ENCODE measurements around the gene ENOPH1.
"Not testable (repeated sequence)": the region's sequence is repeated elsewhere in the genome, so short reads cannot be mapped to it uniquely, and the experiment has no call there.

The ENOPH1 gene

GRCh38 chr4:82382751-82383150 is 47.6 kb upstream of the ENOPH1 start:
- WGBS (ENCODE audit: extremely low coverage, insufficient coverage, insufficient read length) = no CpG with 5 or more reads among the region's 2 CpGs
- DNase-seq = no peak

GRCh38 chr4:82386312-82386711 is 44.1 kb upstream of the ENOPH1 start:
- not testable (repeated sequence) for H3K14ac ChIP-seq (ENCODE audit: low read length); H3K79me1 ChIP-seq (ENCODE audit: low read length); H3K4me1 ChIP-seq (ENCODE audit: control insufficient read depth in 1 of 2, insufficient read depth in 2 of 2, low read length in 2 of 2); H3K4me2 ChIP-seq (ENCODE audit: low read length); H3K4ac ChIP-seq (ENCODE audit: low read depth, low read length); H3K79me2 ChIP-seq (ENCODE audit: control insufficient read depth, insufficient read depth, low read length, poor library complexity); H2BK120ac ChIP-seq (ENCODE audit: insufficient read depth, low read length, poor library complexity); H2AK5ac ChIP-seq (ENCODE audit: low read length); H4K8ac ChIP-seq (ENCODE audit: low read depth, low read length); H3K18ac ChIP-seq (ENCODE audit: low read length); H3K27me3 ChIP-seq (ENCODE audit: insufficient read depth, low read length); H2BK5ac ChIP-seq (ENCODE audit: low read depth, low read length, poor library complexity); H3K9me3 ChIP-seq (ENCODE audit: insufficient read depth, low read depth, low read length); H2AFZ ChIP-seq (ENCODE audit: insufficient read depth, low read length, poor library complexity); H3K23ac ChIP-seq (ENCODE audit: low read length); H2BK12ac ChIP-seq (ENCODE audit: low read length); H3K36me3 ChIP-seq (ENCODE audit: control insufficient read depth in 1 of 2, insufficient read depth in 2 of 2, low read length in 2 of 2); H4K91ac ChIP-seq (ENCODE audit: low read depth, low read length); H3K9ac ChIP-seq (ENCODE audit: low read length); H3K27ac ChIP-seq (ENCODE audit: low read depth, low read length); DNase-seq; H4K12ac ChIP-seq (ENCODE audit: low read depth, low read length); H3K4me3 ChIP-seq (ENCODE audit: low read depth, low read length)
- WGBS (ENCODE audit: extremely low coverage, insufficient coverage, insufficient read length) = no CpG with 5 or more reads among the region's 8 CpGs

More at GRCh38 chr4:82382751-82383150, 47.6 kb upstream of the ENOPH1 start:
- peaks cover 3% of the 10 kb centered on the region for H3K9me3 ChIP-seq (ENCODE audit: insufficient read depth, low read depth, low read length)
- no peak overlapping the region for H2AK5ac ChIP-seq (ENCODE audit: low read length)
- H3K14ac ChIP-seq (ENCODE audit: low read length) = no peak overlapping the region
- no peak overlapping the region for H2AFZ ChIP-seq (ENCODE audit: insufficient read depth, low read length, poor library complexity)
- no peak overlapping the region for H3K4ac ChIP-seq (ENCODE audit: low read depth, low read length)
- no peak overlapping the region for H2BK5ac ChIP-seq (ENCODE audit: low read depth, low read length, poor library complexity)
- H4K91ac ChIP-seq (ENCODE audit: low read depth, low read length) = no peak overlapping the region
- no peak overlapping the region for H4K8ac ChIP-seq (ENCODE audit: low read depth, low read length)
- no peak overlapping the region for H3K4me3 ChIP-seq (ENCODE audit: low read depth, low read length)
- no peak overlapping the region for H3K18ac ChIP-seq (ENCODE audit: low read length)
- H3K23ac ChIP-seq (ENCODE audit: low read length) = no peak overlapping the region
- H2BK12ac ChIP-seq (ENCODE audit: low read length) = no peak overlapping the region
- H3K79me2 ChIP-seq (ENCODE audit: control insufficient read depth, insufficient read depth, low read length, poor library complexity) = no peaks in the 10 kb centered on the region
- no peak overlapping the region for H3K9ac ChIP-seq (ENCODE audit: low read length)
- H3K79me1 ChIP-seq (ENCODE audit: low read length) = no peaks in the 10 kb centered on the region
- no peak overlapping the region for H3K27ac ChIP-seq (ENCODE audit: low read depth, low read length)
- H3K4me2 ChIP-seq (ENCODE audit: low read length) = no peak overlapping the region
- no peak overlapping the region for H2BK120ac ChIP-seq (ENCODE audit: insufficient read depth, low read length, poor library complexity)
- no peaks in the 10 kb centered on the region for H3K4me1 ChIP-seq (ENCODE audit: control insufficient read depth in 1 of 2, insufficient read depth in 2 of 2, low read length in 2 of 2)
- no peak overlapping the region for H4K12ac ChIP-seq (ENCODE audit: low read depth, low read length)
- H3K36me3 ChIP-seq (ENCODE audit: control insufficient read depth in 1 of 2, insufficient read depth in 2 of 2, low read length in 2 of 2) = no peaks in the 10 kb centered on the region
- no peaks in the 10 kb centered on the region for H3K27me3 ChIP-seq (ENCODE audit: insufficient read depth, low read length)

- Histone ChIP-seq H3K36me3 (ENCODE audit: control insufficient read depth in 1 of 2, insufficient read depth in 2 of 2, low read length in 2 of 2) (no peaks in the 10 kb centered on the region), H2AFZ (ENCODE audit: insufficient read depth, low read length, poor library complexity) (no peak overlapping the region), H3K27ac (ENCODE audit: low read depth, low read length) (no peak overlapping the region), H3K79me1 (ENCODE audit: low read length) (no peaks in the 10 kb centered on the region), H3K79me2 (ENCODE audit: control insufficient read depth, insufficient read depth, low read length, poor library complexity) (no peaks in the 10 kb centered on the region), H2AK5ac (ENCODE audit: low read length) (no peak overlapping the region), H3K9me3 (ENCODE audit: insufficient read depth, low read depth, low read length) (no peaks in the 10 kb centered on the region), H4K91ac (ENCODE audit: low read depth, low read length) (no peak overlapping the region), H3K4me2 (ENCODE audit: low read length) (no peak overlapping the region), H3K18ac (ENCODE audit: low read length) (no peak overlapping the region), H2BK5ac (ENCODE audit: low read depth, low read length, poor library complexity) (no peak overlapping the region), H2BK120ac (ENCODE audit: insufficient read depth, low read length, poor library complexity) (no peak overlapping the region), H3K9ac (ENCODE audit: low read length) (no peak overlapping the region), H4K8ac (ENCODE audit: low read depth, low read length) (no peak overlapping the region), H2BK12ac (ENCODE audit: low read length) (no peak overlapping the region), H3K23ac (ENCODE audit: low read length) (no peak overlapping the region), H3K4me3 (ENCODE audit: low read depth, low read length) (no peak overlapping the region), H3K14ac (ENCODE audit: low read length) (no peak overlapping the region), H3K4ac (ENCODE audit: low read depth, low read length) (no peak overlapping the region), H4K12ac (ENCODE audit: low read depth, low read length) (no peak overlapping the region), H3K27me3 (ENCODE audit: insufficient read depth, low read length) (no peaks in the 10 kb centered on the region), H3K4me1 (ENCODE audit: control insufficient read depth in 1 of 2, insufficient read depth in 2 of 2, low read length in 2 of 2) (no peaks in the 10 kb centered on the region)
- no CpG with 5 or more reads among the region's 1 CpG for WGBS (ENCODE audit: extremely low coverage, insufficient coverage, insufficient read length)
- no peak for DNase-seq
These were observed 42.0 kb upstream of the ENOPH1 start for GRCh38 chr4:82388405-82388804.

DNA sequence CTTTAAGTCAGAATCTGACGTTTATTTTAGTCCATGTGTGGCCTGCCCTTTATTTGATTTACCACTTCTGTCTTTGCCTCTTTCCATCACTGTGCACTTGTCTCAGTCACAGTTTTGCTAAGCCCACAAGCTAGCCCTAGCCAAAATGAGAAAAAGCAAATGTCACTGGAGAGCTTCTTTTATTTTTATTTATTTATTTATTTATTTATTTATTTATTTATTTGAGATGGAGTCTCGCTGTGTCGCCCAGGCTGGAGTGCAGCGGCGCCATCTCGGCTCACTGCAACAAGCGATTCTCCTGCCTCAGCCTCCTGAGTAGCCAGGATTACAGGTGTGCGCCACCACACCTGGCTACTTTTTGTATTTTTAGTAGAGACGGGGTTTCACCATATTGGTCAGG is 40.3 kb upstream of the ENOPH1 start:
- H2BK5ac ChIP-seq (ENCODE audit: low read depth, low read length, poor library complexity); H2BK120ac ChIP-seq (ENCODE audit: insufficient read depth, low read length, poor library complexity); H3K27ac ChIP-seq (ENCODE audit: low read depth, low read length); H3K27me3 ChIP-seq (ENCODE audit: insufficient read depth, low read length); H2AFZ ChIP-seq (ENCODE audit: insufficient read depth, low read length, poor library complexity); H3K18ac ChIP-seq (ENCODE audit: low read length); H3K4me2 ChIP-seq (ENCODE audit: low read length); H3K79me2 ChIP-seq (ENCODE audit: control insufficient read depth, insufficient read depth, low read length, poor library complexity); H3K14ac ChIP-seq (ENCODE audit: low read length); DNase-seq; H3K79me1 ChIP-seq (ENCODE audit: low read length); H3K36me3 ChIP-seq (ENCODE audit: control insufficient read depth in 1 of 2, insufficient read depth in 2 of 2, low read length in 2 of 2); H3K4me3 ChIP-seq (ENCODE audit: low read depth, low read length); H4K12ac ChIP-seq (ENCODE audit: low read depth, low read length); H4K8ac ChIP-seq (ENCODE audit: low read depth, low read length); H3K23ac ChIP-seq (ENCODE audit: low read length); H3K4ac ChIP-seq (ENCODE audit: low read depth, low read length); H3K9ac ChIP-seq (ENCODE audit: low read length); H3K4me1 ChIP-seq (ENCODE audit: control insufficient read depth in 1 of 2, insufficient read depth in 2 of 2, low read length in 2 of 2); H4K91ac ChIP-seq (ENCODE audit: low read depth, low read length); H2BK12ac ChIP-seq (ENCODE audit: low read length); H2AK5ac ChIP-seq (ENCODE audit: low read length); H3K9me3 ChIP-seq (ENCODE audit: insufficient read depth, low read depth, low read length): not testable (repeated sequence)
- WGBS (ENCODE audit: extremely low coverage, insufficient coverage, insufficient read length) = no CpG with 5 or more reads among the region's 9 CpGs

Measured in trophoblast cell (in vitro differentiated cells and primary cell).